Neural cell (in vitro differentiated cells): Measurements from ENCODE around the gene DDX41. TPM values are rescaled to one million over a fixed set of nuclear protein-coding genes. Genes with fewer than 3 reads are reported as not detected.

ENCODE experiments used
- H2AFZ ChIP-seq: fragments of 200-600, 300-800 bp; sonication (generic), shearing (Covaris generic); 2 replicates; pipeline ENCODE4 v1.6.0; 2014; ENCODE audit warnings: low read depth, mild to moderate bottlenecking, antibody characterized with exemption, low read length, moderate library complexity
- H3F3A ChIP-seq: fragments of 200-600 bp; shearing (Covaris generic); 2 replicates; pipeline ENCODE4 v1.6.1; 2016; ENCODE audit warnings: mild to moderate bottlenecking, moderate library complexity, mixed read lengths, antibody characterized with exemption, low read length; ENCODE audit not compliant: insufficient read depth, poor library complexity, severe bottlenecking
- H3K27ac ChIP-seq: fragments of 200-600, 300-800 bp; sonication (generic), shearing (Covaris generic); 2 replicates; pipeline ENCODE4 v1.5.1; 2014; ENCODE audit warnings: mild to moderate bottlenecking, low read length, moderate library complexity
- H3K27me3 ChIP-seq: fragments of 300-800, 200-600 bp; sonication (generic), shearing (Covaris generic); 2 replicates; pipeline ENCODE4 v1.6.0; 2014; ENCODE audit warnings: mild to moderate bottlenecking, low read depth, low read length, moderate library complexity; ENCODE audit not compliant: insufficient read depth
- H3K36me3 ChIP-seq: fragments of 300-800, 200-600 bp; sonication (generic), shearing (Covaris generic); 2 replicates; pipeline ENCODE4 v1.5.1; 2014; ENCODE audit warnings: mild to moderate bottlenecking, antibody characterized with exemption, low read length, moderate library complexity; ENCODE audit not compliant: insufficient read depth
- H3K4me2 ChIP-seq: fragments of 300-800, 200-600 bp; sonication (generic), shearing (Covaris generic); 2 replicates; pipeline ENCODE4 v1.6.0; 2014; ENCODE audit warnings: mild to moderate bottlenecking, low read length
- H3K4me3 ChIP-seq: fragments of 300-800, 200-600 bp; sonication (generic), shearing (Covaris generic); 2 replicates; pipeline ENCODE4 v1.5.1; 2014; ENCODE audit warnings: mild to moderate bottlenecking, low read length, moderate library complexity
- H3K79me2 ChIP-seq: fragments of 200-600 bp; shearing (Covaris generic); replicated peaks from 2 replicates; pipeline ENCODE4 v1.6.0; 2014; ENCODE audit warnings: mild to moderate bottlenecking, low read length, moderate library complexity; ENCODE audit not compliant: insufficient read depth
- H3K9ac ChIP-seq: fragments of 300-800, 200-600 bp; sonication (generic), shearing (Covaris generic); 2 replicates; pipeline ENCODE4 v1.6.1; 2016; ENCODE audit warnings: mild to moderate bottlenecking, low read length, mixed read lengths
- H3K9me2 ChIP-seq: fragments of 200-600 bp; shearing (Covaris generic); 2 replicates; pipeline ENCODE4 v1.6.1; 2016; ENCODE audit warnings: mild to moderate bottlenecking, low read length, mixed read lengths; ENCODE audit not compliant: insufficient read depth
- H3K9me3 ChIP-seq: fragments of 200-600, 300-800 bp; sonication (generic), shearing (Covaris generic); 2 replicates; pipeline ENCODE4 v1.6.1; 2016; ENCODE audit warnings: mild to moderate bottlenecking, mixed run types, low read length, moderate library complexity, mixed read lengths
- H4K20me1 ChIP-seq: fragments of 200-600 bp; shearing (Covaris generic); 2 replicates; pipeline ENCODE4 v1.6.1; 2016; ENCODE audit warnings: mild to moderate bottlenecking, mixed run types; ENCODE audit not compliant: insufficient read depth
- EP300 ChIP-seq: fragments of 450-650 bp; conservative IDR thresholded peaks from 2 replicates; pipeline ENCODE4 v1.6.1; 2014; ENCODE audit warnings: antibody characterized with exemption, mild to moderate bottlenecking, moderate library complexity; ENCODE audit not compliant: poor library complexity, severe bottlenecking
- EZH2 ChIP-seq: fragments of 200-600, 300-800 bp; shearing (Covaris generic), sonication (generic); IDR thresholded peaks from 2 replicates; pipeline ENCODE4 v1.6.1; 2014; ENCODE audit warnings: antibody characterized with exemption, low read length, borderline replicate concordance, mild to moderate bottlenecking; ENCODE audit not compliant: insufficient read depth, poor library complexity, severe bottlenecking
- MXI1 ChIP-seq: fragments of 450-650 bp; conservative IDR thresholded peaks from 2 replicates; pipeline ENCODE4 v1.6.1; 2014; ENCODE audit warnings: antibody characterized with exemption, mild to moderate bottlenecking; ENCODE audit not compliant: poor library complexity, severe bottlenecking
- POLR2AphosphoS5 ChIP-seq: IDR thresholded peaks from 2 replicates; pipeline ENCODE4 v1.6.1; 2012
- RAD21 ChIP-seq: fragments of 450-650 bp; conservative IDR thresholded peaks from 2 replicates; pipeline ENCODE4 v1.6.1; 2014; ENCODE audit warnings: antibody characterized with exemption, mild to moderate bottlenecking, moderate library complexity
- SMC3 ChIP-seq: fragments of 450-650 bp; conservative IDR thresholded peaks from 2 replicates; pipeline ENCODE4 v1.6.1; 2014; ENCODE audit warnings: antibody characterized with exemption, mild to moderate bottlenecking, moderate library complexity; ENCODE audit not compliant: poor library complexity
- TAF1 ChIP-seq: IDR thresholded peaks from 2 replicates; pipeline ENCODE4 v1.6.1; 2012; ENCODE audit warnings: low read depth
- polyA plus RNA-seq: library from polyadenylated mRNA; depleted of rRNA; stranded (reverse); fragments of >200 nt; gene quantifications from 2 replicates; pipeline ENCODE4 v1.2.3, GENCODE V29; 2014
- TF ChIP-seq, protein P1 (sequence below): fragments of 450-650 bp; IDR thresholded peaks from 2 replicates; pipeline ENCODE4 v1.5.1; 2014; ENCODE audit warnings: antibody characterized with exemption, mild to moderate bottlenecking, moderate library complexity; ENCODE audit not compliant: poor library complexity, severe bottlenecking
- TF ChIP-seq, protein P2 (sequence below): IDR thresholded peaks from 2 replicates; pipeline ENCODE4 v1.6.1; 2012; ENCODE audit warnings: borderline replicate concordance

DDX41 gene
- polyA plus RNA-seq, 1 donor from 2014 or later = 113 TPM

DNA sequence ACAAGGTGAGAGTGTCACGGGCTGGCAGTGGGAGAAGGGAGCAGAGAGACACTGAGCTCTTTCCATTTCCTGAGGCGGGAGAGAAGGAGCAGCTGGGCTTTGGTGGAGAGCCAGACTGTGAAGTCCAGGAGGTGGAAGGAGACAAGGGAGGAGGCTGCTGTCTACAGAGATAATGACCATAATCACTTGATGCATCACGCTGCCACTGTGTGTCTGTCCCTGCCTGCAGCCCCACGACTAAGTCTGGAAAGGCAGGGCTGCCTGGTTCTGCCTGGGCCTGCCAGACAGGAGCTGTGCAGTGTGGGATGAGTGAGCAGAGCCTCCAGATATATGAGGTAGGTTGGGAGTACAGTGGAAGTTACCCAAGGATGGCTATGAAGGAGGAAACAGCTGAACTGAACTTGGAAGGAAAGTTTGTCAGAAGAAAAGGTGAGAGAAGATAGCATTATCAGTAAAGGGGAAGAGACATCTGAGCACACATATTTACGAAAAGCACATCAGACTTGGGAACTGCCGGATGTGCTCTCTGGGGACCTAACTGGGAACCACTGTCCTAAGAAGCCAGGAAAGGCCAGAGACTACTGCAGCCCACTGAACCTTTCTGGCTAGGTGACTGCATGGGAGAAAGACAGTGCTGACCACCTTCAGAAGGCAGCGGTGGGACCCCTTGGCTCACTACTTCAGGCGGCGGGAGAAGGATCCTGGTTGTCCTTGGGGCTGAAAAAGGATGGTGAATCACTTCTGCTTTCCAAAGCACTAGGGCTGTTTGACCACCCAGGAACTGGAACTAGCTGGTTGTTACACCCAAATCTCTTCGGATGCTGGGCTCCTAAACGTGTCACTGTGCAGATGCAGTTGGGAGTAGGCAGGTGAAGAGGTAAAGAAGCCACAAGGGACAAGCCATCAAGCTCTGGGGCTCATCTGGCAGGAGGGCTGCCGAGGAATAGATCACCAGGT, 12.8 kb upstream of the DDX41 start:
- H3K27me3 ChIP-seq = no peaks in the 10 kb centered on the region
- no peaks in the 10 kb centered on the region for H3F3A ChIP-seq

DNA sequence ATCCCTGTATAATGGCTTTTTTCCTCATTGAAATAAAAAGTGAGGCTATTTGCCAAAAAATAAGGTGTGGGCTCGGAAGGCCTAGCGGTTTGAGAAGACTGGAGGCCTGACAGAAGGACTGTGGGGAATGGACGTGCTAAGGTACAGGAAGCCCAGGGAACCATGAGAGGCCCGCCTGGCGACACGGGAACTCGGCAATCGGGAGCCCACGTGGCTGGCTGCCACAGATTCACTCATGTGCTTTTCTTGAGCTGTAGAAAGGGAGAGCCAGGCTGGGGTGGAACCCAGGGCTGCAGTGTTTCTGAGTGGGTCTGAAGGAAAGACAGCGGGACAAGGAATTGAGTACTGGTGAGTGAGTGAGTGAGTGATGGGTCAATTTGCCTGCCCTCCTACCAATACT, 11.9 kb upstream of the DDX41 start:
- no peaks in the 10 kb centered on the region for H3K36me3 ChIP-seq
- no peaks in the 10 kb centered on the region for H3K9me2 ChIP-seq
- no peaks in the 10 kb centered on the region for H3K27me3 ChIP-seq
- H3K4me3 ChIP-seq = no peak overlapping the region
- H2AFZ ChIP-seq = no peak overlapping the region
- H3K9me3 ChIP-seq = no peaks in the 10 kb centered on the region
- H3F3A ChIP-seq = no peaks in the 10 kb centered on the region
- H3K4me2 ChIP-seq = no peak overlapping the region
- H3K79me2 ChIP-seq = no peaks in the 10 kb centered on the region
- H3K9ac ChIP-seq = no peak overlapping the region
- no peak for TF ChIP-seq SMC3
- TF ChIP-seq, protein P1, sequence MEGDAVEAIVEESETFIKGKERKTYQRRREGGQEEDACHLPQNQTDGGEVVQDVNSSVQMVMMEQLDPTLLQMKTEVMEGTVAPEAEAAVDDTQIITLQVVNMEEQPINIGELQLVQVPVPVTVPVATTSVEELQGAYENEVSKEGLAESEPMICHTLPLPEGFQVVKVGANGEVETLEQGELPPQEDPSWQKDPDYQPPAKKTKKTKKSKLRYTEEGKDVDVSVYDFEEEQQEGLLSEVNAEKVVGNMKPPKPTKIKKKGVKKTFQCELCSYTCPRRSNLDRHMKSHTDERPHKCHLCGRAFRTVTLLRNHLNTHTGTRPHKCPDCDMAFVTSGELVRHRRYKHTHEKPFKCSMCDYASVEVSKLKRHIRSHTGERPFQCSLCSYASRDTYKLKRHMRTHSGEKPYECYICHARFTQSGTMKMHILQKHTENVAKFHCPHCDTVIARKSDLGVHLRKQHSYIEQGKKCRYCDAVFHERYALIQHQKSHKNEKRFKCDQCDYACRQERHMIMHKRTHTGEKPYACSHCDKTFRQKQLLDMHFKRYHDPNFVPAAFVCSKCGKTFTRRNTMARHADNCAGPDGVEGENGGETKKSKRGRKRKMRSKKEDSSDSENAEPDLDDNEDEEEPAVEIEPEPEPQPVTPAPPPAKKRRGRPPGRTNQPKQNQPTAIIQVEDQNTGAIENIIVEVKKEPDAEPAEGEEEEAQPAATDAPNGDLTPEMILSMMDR = no peak
- no peak for TF ChIP-seq EP300
- TF ChIP-seq, protein P2, sequence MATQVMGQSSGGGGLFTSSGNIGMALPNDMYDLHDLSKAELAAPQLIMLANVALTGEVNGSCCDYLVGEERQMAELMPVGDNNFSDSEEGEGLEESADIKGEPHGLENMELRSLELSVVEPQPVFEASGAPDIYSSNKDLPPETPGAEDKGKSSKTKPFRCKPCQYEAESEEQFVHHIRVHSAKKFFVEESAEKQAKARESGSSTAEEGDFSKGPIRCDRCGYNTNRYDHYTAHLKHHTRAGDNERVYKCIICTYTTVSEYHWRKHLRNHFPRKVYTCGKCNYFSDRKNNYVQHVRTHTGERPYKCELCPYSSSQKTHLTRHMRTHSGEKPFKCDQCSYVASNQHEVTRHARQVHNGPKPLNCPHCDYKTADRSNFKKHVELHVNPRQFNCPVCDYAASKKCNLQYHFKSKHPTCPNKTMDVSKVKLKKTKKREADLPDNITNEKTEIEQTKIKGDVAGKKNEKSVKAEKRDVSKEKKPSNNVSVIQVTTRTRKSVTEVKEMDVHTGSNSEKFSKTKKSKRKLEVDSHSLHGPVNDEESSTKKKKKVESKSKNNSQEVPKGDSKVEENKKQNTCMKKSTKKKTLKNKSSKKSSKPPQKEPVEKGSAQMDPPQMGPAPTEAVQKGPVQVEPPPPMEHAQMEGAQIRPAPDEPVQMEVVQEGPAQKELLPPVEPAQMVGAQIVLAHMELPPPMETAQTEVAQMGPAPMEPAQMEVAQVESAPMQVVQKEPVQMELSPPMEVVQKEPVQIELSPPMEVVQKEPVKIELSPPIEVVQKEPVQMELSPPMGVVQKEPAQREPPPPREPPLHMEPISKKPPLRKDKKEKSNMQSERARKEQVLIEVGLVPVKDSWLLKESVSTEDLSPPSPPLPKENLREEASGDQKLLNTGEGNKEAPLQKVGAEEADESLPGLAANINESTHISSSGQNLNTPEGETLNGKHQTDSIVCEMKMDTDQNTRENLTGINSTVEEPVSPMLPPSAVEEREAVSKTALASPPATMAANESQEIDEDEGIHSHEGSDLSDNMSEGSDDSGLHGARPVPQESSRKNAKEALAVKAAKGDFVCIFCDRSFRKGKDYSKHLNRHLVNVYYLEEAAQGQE = no peak
- H3K27ac ChIP-seq = no peak overlapping the region
- H4K20me1 ChIP-seq = no peaks in the 10 kb centered on the region

More for the DNA sequence above, 12.8 kb upstream of the DDX41 start:
- Histone ChIP-seq H2AFZ (no peak overlapping the region), H3K4me3 (no peak overlapping the region), H3K9me3 (no peaks in the 10 kb centered on the region), H3K9me2 (no peaks in the 10 kb centered on the region), H3K36me3 (no peaks in the 10 kb centered on the region), H3K27ac (no peak overlapping the region), H4K20me1 (no peaks in the 10 kb centered on the region), H3K4me2 (no peak overlapping the region), H3K9ac (no peak overlapping the region), H3K79me2 (no peaks in the 10 kb centered on the region)
- no peak for TF ChIP-seq MXI1
- TF ChIP-seq EP300 = no peak
- TF ChIP-seq SMC3 = no peak

DNA sequence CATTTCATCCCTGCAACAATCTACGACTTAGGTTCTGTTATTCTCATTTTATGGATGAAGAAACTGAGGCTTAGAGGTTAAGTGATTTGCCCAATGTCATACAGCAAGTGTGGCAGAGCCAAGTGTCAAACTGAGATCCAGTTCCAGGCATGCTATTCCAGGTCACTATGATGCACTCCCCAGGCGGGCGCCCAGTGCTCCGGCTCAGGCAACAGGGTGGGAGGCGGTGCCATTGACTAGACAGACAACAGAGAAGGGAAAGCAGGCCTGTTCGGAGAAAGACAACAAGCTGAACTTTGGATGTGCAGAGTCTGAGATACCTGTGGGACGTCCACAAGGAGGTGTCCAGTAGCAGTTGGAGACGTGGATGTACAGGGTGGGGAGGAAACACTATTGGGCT, 10.8 kb upstream of the DDX41 start:
- Histone ChIP-seq H3K36me3 (no peaks in the 10 kb centered on the region), H3F3A (no peaks in the 10 kb centered on the region), H3K27me3 (no peaks in the 10 kb centered on the region), H3K4me3 (no peak overlapping the region), H4K20me1 (no peaks in the 10 kb centered on the region), H3K27ac (no peak overlapping the region), H3K4me2 (no peak overlapping the region), H3K79me2 (no peaks in the 10 kb centered on the region), H3K9ac (no peak overlapping the region), H3K9me2 (no peaks in the 10 kb centered on the region), H2AFZ (no peak overlapping the region), H3K9me3 (no peaks in the 10 kb centered on the region)
- TF ChIP-seq MXI1 (no peak), RAD21 (no peak), TAF1 (no peak), EZH2 (no peak), POLR2AphosphoS5 (no peak), SMC3 (no peak)
- TF ChIP-seq, protein P1 = no peak
- TF ChIP-seq, protein P2 = no peak
